Lung (tissue), 12 donors: ENCODE results near the gene KCNJ10. TPM values are rescaled to one million over a fixed set of nuclear protein-coding genes. Genes with fewer than 3 reads are reported as not detected.
A peak's percentile ranks its signal among the peaks of the same experiment; 100 is the strongest.

Source experiments
- ATAC-seq: fragments of 200-7000 bp; cut with Tn5 transposase; one replicate; pipeline ENCODE4 v1.9.1; 2020; ENCODE audit warnings: moderate number of reproducible peaks; ENCODE audit not compliant: insufficient read depth, low FRiP score
- DNase-seq, 3 donors: peaks; one replicate each; pipeline ENCODE4 v3.0.0-alpha.2; 2013 to 2017
- H3K27ac ChIP-seq, 2 donors: one replicate each; pipeline ENCODE4 v1.5.1; 2013; ENCODE audit warnings: mild to moderate bottlenecking in 2 of 2, moderate library complexity in 2 of 2, control low read depth in 1 of 2, inconsistent platforms in 1 of 2, low read depth in 1 of 2, low read length in 1 of 2
- H3K27me3 ChIP-seq, 3 donors: one replicate each; pipeline ENCODE4 v1.5.1; 2013; ENCODE audit warnings: low read length in 2 of 3; ENCODE audit not compliant: control insufficient read depth in 3 of 3, insufficient read depth in 3 of 3
- H3K36me3 ChIP-seq, 4 donors: one replicate each; pipeline ENCODE4 v1.5.1; 2013; ENCODE audit warnings: low read length in 4 of 4, mild to moderate bottlenecking in 1 of 4, moderate library complexity in 1 of 4; ENCODE audit not compliant: control insufficient read depth in 4 of 4, insufficient read depth in 4 of 4
- H3K4me1 ChIP-seq, 5 donors: one replicate each; pipeline ENCODE4 v1.5.1; 2013; ENCODE audit warnings: low read length in 5 of 5, mild to moderate bottlenecking in 2 of 5, moderate library complexity in 1 of 5; ENCODE audit not compliant: control insufficient read depth in 5 of 5, insufficient read depth in 5 of 5
- H3K4me3 ChIP-seq: one replicate; pipeline ENCODE4 v1.5.1; 2013; ENCODE audit warnings: mild to moderate bottlenecking, control low read depth, moderate library complexity
- H3K9ac ChIP-seq, 2 donors: one replicate each; pipeline ENCODE4 v1.5.1; 2013; ENCODE audit warnings: low read length in 2 of 2, control low read depth in 1 of 2; ENCODE audit not compliant: insufficient read depth in 1 of 2
- H3K9me3 ChIP-seq, 4 donors: one replicate each; pipeline ENCODE4 v1.5.1; 2013; ENCODE audit warnings: low read length in 3 of 4, mild to moderate bottlenecking in 1 of 4, moderate library complexity in 1 of 4; ENCODE audit not compliant: control insufficient read depth in 4 of 4, insufficient read depth in 3 of 4
- CTCF ChIP-seq: IDR thresholded peaks from 2 replicates; pipeline ENCODE4 v1.5.1; 2012; ENCODE audit warnings: mild to moderate bottlenecking; ENCODE audit errors: control extremely low read depth, extremely low read depth
- WGBS, 2 donors: extraction: QIAGEN DNeasy Blood & Tissue Kit; methylation state at CpG; one replicate each; pipeline ENCODE4 v1.1.7; 2013; 5-methylcytosine and 5-hydroxymethylcytosine counted together
- polyA plus RNA-seq, 2 donors: library from polyadenylated mRNA; stranded (reverse); fragments of 200-250 nt; gene quantifications; one replicate each; pipeline ENCODE4 v1.2.1, GENCODE V29; 2013
- total RNA-seq, 2 donors: library from RNA; depleted of rRNA in 1 of 2; stranded (reverse); fragments of >200 nt in 1 of 2; gene quantifications; one replicate each; pipeline ENCODE4 v1.2.1, GENCODE V29; 2014 to 2021
- donor health status: control.
- donor health status: control.
- donor health status: Bipolar disorder and iron deficiency.
- donor health status: healthy.
- donor health status: DM: yes; HTN: yes; CAD: no.

KCNJ10 gene
- total and polyA plus RNA-seq, 4 donors: 0.02 to 0.37 (median 0.10) TPM

GRCh38 chr1:160083968-160084770 lies 14.2 kb upstream of the KCNJ10 start:
- peak; percentile 51 for TF ChIP-seq CTCF
- Histone ChIP-seq H3K4me1 (peaks cover 0 to 6% (median 0%) of the 10 kb centered on the region in 5 donors), H3K27ac (no peak overlapping the region), H3K9me3 (no peaks in the 10 kb centered on the region), H3K36me3 (peaks cover 0 to 6% (median 1%) of the 10 kb centered on the region in 4 donors), H3K4me3 (no peak overlapping the region), H3K9ac (no peak overlapping the region), H3K27me3 (peaks cover 0 to 49% (median 38%) of the 10 kb centered on the region in 3 donors)
- peak; percentile 37 to 66 (median 65) for DNase-seq
- peak; percentile 76 for ATAC-seq
- WGBS, 2 donors: 23 to 32% methylated on average over 92 to 96 of the region's 96 CpGs

GRCh38 chr1:160082926-160083325 lies 13.0 kb upstream of the KCNJ10 start:
- DNase-seq (no peak), ATAC-seq (no peak)
- H3K9me3 ChIP-seq: no peaks in the 10 kb centered on the region
- H3K27me3 ChIP-seq: peaks cover 0 to 58% (median 43%) of the 10 kb centered on the region in 3 donors
- 75 to 83% methylated on average over 3 of the region's 3 CpGs for WGBS, 2 donors
- H3K27ac ChIP-seq: no peak overlapping the region
- H3K4me3 ChIP-seq: no peak overlapping the region
- no peak overlapping the region for H3K9ac ChIP-seq
- H3K36me3 ChIP-seq: peaks cover 0 to 3% (median under 1%) of the 10 kb centered on the region in 4 donors
- no peak for TF ChIP-seq CTCF
- peaks cover 0 to 6% (median 0%) of the 10 kb centered on the region in 5 donors for H3K4me1 ChIP-seq

- no peak for ATAC-seq
- Histone ChIP-seq H3K4me3 (no peak overlapping the region), H3K9ac (no peak overlapping the region), H3K36me3 (peaks cover 0 to 3% (median 0%) of the 10 kb centered on the region in 4 donors), H3K27me3 (peaks cover 0 to 62% (median 43%) of the 10 kb centered on the region in 3 donors), H3K9me3 (no peaks in the 10 kb centered on the region), H3K4me1 (peaks cover 0 to 6% (median 0%) of the 10 kb centered on the region in 5 donors), H3K27ac (no peak overlapping the region)
- no peak for DNase-seq
- TF ChIP-seq CTCF: no peak
- WGBS, 2 donors: 54 to 71% methylated on average over 2 of the region's 2 CpGs
Observed at GRCh38 chr1:160082487-160082886, 12.5 kb upstream of the KCNJ10 start.
